Measurements from ENCODE around the gene TYSND1.

DNA sequence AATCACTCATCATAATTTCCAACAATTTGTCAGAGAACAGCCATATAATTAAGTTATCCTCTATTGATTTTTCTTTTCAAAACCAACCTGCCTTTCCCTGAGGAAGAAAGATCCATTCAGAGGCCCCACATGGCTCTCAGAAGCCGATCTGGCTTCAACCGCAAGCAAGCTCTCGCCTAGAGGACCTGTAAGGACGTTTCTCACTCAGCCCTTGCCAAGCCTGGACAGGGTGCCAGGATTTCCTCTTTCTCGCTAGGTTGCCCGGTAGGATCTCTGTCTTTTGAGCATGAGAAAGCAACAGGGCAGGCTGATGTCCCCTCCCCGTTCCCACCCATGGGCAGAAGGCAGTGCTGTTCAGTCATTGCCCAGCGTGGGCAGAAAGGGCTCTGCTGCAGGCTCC, 26.9 kb downstream of the TYSND1 start:
- TF ChIP-seq, protein P1, sequence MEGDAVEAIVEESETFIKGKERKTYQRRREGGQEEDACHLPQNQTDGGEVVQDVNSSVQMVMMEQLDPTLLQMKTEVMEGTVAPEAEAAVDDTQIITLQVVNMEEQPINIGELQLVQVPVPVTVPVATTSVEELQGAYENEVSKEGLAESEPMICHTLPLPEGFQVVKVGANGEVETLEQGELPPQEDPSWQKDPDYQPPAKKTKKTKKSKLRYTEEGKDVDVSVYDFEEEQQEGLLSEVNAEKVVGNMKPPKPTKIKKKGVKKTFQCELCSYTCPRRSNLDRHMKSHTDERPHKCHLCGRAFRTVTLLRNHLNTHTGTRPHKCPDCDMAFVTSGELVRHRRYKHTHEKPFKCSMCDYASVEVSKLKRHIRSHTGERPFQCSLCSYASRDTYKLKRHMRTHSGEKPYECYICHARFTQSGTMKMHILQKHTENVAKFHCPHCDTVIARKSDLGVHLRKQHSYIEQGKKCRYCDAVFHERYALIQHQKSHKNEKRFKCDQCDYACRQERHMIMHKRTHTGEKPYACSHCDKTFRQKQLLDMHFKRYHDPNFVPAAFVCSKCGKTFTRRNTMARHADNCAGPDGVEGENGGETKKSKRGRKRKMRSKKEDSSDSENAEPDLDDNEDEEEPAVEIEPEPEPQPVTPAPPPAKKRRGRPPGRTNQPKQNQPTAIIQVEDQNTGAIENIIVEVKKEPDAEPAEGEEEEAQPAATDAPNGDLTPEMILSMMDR (IDR thresholded peaks at IDR 0.05) = no peak
- no peak for TF ChIP-seq ZFX (IDR thresholded peaks at IDR 0.05; ENCODE audit: borderline replicate concordance)
